K562 (cell line): ENCODE data around the gene SLC5A11. TPM values are rescaled to one million over a fixed set of nuclear protein-coding genes. Genes with fewer than 3 reads are reported as not detected.
A peak's percentile ranks its signal among the peaks of the same experiment; 100 is the strongest.

ENCODE experiments used
- ARHGAP35 ChIP-seq: fragments of 450-650 bp; IDR thresholded peaks from 2 replicates; pipeline ENCODE4 v1.6.1; 2018; ENCODE audit not compliant: partially characterized antibody
- ARID1B ChIP-seq: fragments of 450-650 bp; IDR thresholded peaks from 2 replicates; pipeline ENCODE4 v1.6.1; 2016; ENCODE audit warnings: antibody characterized with exemption, mild to moderate bottlenecking, inconsistent platforms
- CAMTA2 ChIP-seq: fragments of 250-450 bp; sonication (Bioruptor Pico); conservative IDR thresholded peaks from 2 replicates; pipeline ENCODE4 v1.5.1; 2022
- CHAMP1 ChIP-seq: fragments of 450-650 bp; IDR thresholded peaks from 2 replicates; pipeline ENCODE4 v1.6.1; 2016; ENCODE audit warnings: mild to moderate bottlenecking
- CREB1 ChIP-seq, 2 experiments: sonication (generic) in 1 of 2; formaldehyde crosslinking in 1 of 2; IDR thresholded peaks; 2 replicates each; pipeline versions ENCODE4 v1.6.1 to v1.8.0; 2012 to 2022; ENCODE audit warnings: inconsistent platforms in 1 of 2, mild to moderate bottlenecking in 1 of 2, missing genetic modification reagents in 1 of 2, moderate library complexity in 1 of 2
- DNMT1 ChIP-seq: fragments of 450-650 bp; IDR thresholded peaks from 2 replicates; pipeline ENCODE4 v1.6.1; 2016; ENCODE audit warnings: antibody characterized with exemption, mild to moderate bottlenecking
- FOXP4 ChIP-seq: sonication (generic); formaldehyde crosslinking; IDR thresholded peaks from 2 replicates; pipeline ENCODE4 v1.8.0; 2022; ENCODE audit warnings: mild to moderate bottlenecking, missing genetic modification reagents, borderline replicate concordance
- MLX ChIP-seq, 2 experiments: fragments of 450-650 bp in 1 of 2; sonication (generic) in 1 of 2; formaldehyde crosslinking; conservative IDR thresholded peaks; 2 replicates each; pipeline versions ENCODE4 v1.4.0 to v1.8.1; 2020 to 2022; ENCODE audit warnings: mild to moderate bottlenecking in 1 of 2, missing genetic modification reagents in 1 of 2
- RBBP5 ChIP-seq: fragments of 200-600 bp; sonication (generic); IDR thresholded peaks from 2 replicates; pipeline ENCODE4 v1.6.1; 2012; ENCODE audit warnings: borderline replicate concordance, mild to moderate bottlenecking, low read length, control low read depth, inconsistent platforms; ENCODE audit not compliant: insufficient read depth, poor library complexity, severe bottlenecking
- RBM34 ChIP-seq: fragments of 200-400 bp; formaldehyde crosslinking; IDR thresholded peaks from 2 replicates; pipeline ENCODE4 v1.6.1; 2018; ENCODE audit warnings: low read length, borderline replicate concordance; ENCODE audit not compliant: insufficient read depth
- SMARCB1 ChIP-seq: IDR thresholded peaks from 2 replicates; pipeline ENCODE4 v1.6.1; 2011; ENCODE audit warnings: improper control_type of control experiment, low read depth; ENCODE audit not compliant: insufficient read length
- SRF ChIP-seq, 2 experiments: fragments of 250-450, 450-650 bp in 1 of 2; sonication (Bioruptor Pico) in 1 of 2; sonication (generic) in 1 of 2; formaldehyde crosslinking; IDR thresholded peaks; 2 replicates each; pipeline versions ENCODE4 v1.5.0 to v1.5.1; 2020 to 2022; ENCODE audit warnings: mild to moderate bottlenecking in 1 of 2, missing genetic modification reagents in 1 of 2
- UBTF ChIP-seq, 2 experiments: IDR thresholded peaks; 2 replicates each; pipeline ENCODE4 v1.6.1; 2012; ENCODE audit warnings: improper control_type of control experiment in 2 of 2, low read depth in 2 of 2, low read length in 2 of 2, borderline replicate concordance in 1 of 2
- ZBTB12 ChIP-seq: fragments of 250-450 bp; sonication (Bioruptor Pico); IDR thresholded peaks from 2 replicates; pipeline ENCODE4 v1.4.0; 2020
- ZBTB2 ChIP-seq: fragments of 450-650 bp; IDR thresholded peaks from 2 replicates; pipeline ENCODE4 v1.6.1; 2016; ENCODE audit warnings: antibody characterized with exemption
- polyA plus RNA-seq, 8 experiments: library from polyadenylated mRNA; depleted of rRNA in 4 of 8; stranded (reverse) in 5 of 8; unstranded in 3 of 8; fragments of >200 nt; fragmentation: Nextera tagmentation in 2 of 8; fragmentation: Illumina TruSeq in 1 of 8; extraction: Ambion mirVana in 2 of 8; extraction: Trizol in 1 of 8; gene quantifications; 2 replicates each; pipeline versions ENCODE4 v1.2.1 to v1.2.3, GENCODE V29; 2011 to 2014; ENCODE audit warnings: inconsistent platforms in 1 of 8, missing spikeins in 1 of 8
- total RNA-seq, 7 experiments: library from RNA; depleted of rRNA in 6 of 7; stranded (reverse); fragments of >200 nt in 6 of 7; fragmentation: Illumina TruSeq in 2 of 7; extraction: Trizol in 2 of 7; gene quantifications; 2 replicates each; pipeline versions ENCODE4 v1.2.1 to v1.2.3, GENCODE V29; 2011 to 2021; ENCODE audit warnings: low replicate concordance in 1 of 7

The SLC5A11 gene
- total and polyA plus RNA-seq, 9 of the 15 experiments (the other 6 are each of a cell fraction or from before 2014, with no cell fraction given), result 0.04 to 0.25 (median 0.11) TPM; not detected in 3

- no peak for TF ChIP-seq UBTF (IDR thresholded peaks at IDR 0.05; ENCODE audit: borderline replicate concordance in 1 of 2, low read depth in 2 of 2, low read length in 2 of 2)
- no peak for TF ChIP-seq CAMTA2 (CRISPR knock-in tag)
- TF ChIP-seq RBM34, result no peak
- TF ChIP-seq SRF (CRISPR knock-in tag; IDR thresholded peaks at IDR 0.05), result no peak
- TF ChIP-seq ARHGAP35, result peak; percentile 36
- TF ChIP-seq DNMT1, result no peak
- peak; percentile 36; the same call in 1 of the 2 replicates for TF ChIP-seq ARID1B
- TF ChIP-seq CREB1 (IDR thresholded peaks at IDR 0.05), result no peak
- TF ChIP-seq CREB1 (CRISPR knock-in tag; IDR thresholded peaks at IDR 0.05), result no peak
- TF ChIP-seq MLX (CRISPR knock-in tag; conservative IDR thresholded peaks at IDR 0.05), result no peak
- no peak for TF ChIP-seq SMARCB1
- no peak; the same call in 1 of the 2 replicates for TF ChIP-seq CHAMP1
- TF ChIP-seq ZBTB12 (CRISPR knock-in tag), result no peak
- TF ChIP-seq FOXP4 (CRISPR knock-in tag), result no peak
- TF ChIP-seq ZBTB2, result peak; percentile 57; the same call in 1 of the 2 replicates
- no peak for TF ChIP-seq RBBP5
These were observed 990 bp downstream of the SLC5A11 start (continued) for GRCh38 chr16:24846548-24847357.
